Measurements from ENCODE around the gene ORC6.

ORC6 gene

DNA sequence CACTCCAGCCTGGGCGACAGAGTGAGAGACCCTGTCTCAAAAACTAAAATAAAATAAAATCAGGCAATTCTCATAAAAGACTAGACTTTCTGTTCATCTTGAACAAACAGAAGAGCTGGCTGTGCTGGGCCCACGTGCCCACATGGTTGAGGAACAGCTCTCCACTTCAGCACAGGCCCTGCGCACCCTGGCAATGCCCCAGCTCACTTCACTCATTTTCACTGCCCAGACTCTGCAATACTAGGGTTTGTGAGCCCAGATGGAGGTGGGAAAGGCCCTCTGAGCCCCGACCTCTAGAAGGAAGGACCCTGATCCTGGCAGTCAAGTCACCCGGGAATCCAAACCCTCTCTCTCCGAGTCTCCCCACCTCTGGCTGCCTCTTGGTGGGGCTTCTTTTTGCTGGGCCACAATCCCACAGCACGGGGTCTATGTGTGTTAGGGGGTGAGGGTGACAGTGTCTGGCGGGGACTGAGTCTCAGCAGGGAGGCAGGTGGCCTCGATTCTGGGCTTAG lies 43.9 kb downstream of the ORC6 start:
- DNase-seq = no peak

DNA sequence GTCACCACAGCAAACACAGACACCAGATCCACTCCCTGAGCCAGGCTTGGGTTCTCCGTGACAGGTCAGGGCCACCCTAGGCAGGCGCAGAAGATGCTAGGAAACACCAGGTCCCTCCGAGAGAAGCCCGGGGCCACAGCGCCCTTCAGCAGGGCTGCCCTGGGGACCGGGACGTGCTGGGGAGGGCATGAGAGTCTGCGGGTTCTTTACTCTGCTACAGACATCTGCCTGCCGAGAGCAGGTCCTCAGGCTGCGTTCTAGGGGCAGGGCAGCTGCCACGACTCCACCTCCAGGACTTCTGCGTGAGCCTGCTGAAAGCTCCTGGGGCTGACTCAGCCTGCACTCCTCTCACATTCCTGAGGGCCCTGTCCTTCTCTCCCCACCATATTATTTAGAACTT lies 47.2 kb downstream of the ORC6 start:
- no peak for DNase-seq

DNA sequence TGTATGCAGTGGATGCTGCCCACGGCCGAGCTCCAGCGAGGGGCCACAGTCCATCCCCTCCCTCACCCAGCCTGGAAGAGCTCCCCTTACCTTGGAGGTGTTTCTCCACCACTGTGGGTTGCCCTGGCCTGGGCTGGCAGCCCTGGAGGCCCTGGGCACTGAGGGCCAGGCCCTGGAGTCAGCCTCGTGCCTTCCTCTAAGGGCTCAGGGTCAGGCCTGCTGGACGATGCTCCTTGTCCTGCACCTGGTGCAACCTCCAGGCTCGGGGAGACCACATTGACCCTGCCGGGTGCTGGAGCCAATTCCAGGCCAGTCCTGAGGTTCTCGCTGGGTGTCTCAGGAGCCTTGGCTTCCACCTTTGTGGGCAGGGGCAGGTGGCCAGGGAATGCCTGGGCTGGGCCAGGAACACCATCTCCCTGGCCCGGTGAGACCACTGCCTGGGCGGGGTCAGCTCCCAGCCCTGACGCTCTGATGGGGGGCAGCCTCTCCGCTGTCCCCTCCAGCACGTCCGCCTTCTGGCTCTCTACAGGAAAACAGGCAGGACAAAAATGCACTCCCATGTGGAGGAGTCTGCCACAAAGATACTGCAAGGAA lies 48.3 kb downstream of the ORC6 start:
- DNase-seq = no peak

DNA sequence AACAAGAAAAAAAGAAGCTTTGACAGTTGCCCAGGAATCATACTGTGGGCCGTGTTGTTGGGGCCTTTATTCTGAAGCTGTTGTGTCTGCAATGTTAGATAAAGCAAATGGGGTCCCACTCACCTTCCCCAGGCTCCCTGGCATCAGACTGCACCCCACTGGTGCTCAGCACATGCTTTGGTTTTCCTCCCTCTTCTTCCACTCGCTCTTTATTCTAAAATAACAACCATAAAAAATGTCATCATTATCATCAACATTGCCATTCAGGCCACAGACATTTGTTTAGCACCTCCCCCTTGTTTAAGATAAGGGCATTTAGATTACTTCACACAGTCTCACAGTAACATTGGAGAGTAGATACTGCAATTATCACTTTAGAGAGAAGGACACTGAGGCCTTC lies 50.5 kb downstream of the ORC6 start:
- no peak for DNase-seq

DNA sequence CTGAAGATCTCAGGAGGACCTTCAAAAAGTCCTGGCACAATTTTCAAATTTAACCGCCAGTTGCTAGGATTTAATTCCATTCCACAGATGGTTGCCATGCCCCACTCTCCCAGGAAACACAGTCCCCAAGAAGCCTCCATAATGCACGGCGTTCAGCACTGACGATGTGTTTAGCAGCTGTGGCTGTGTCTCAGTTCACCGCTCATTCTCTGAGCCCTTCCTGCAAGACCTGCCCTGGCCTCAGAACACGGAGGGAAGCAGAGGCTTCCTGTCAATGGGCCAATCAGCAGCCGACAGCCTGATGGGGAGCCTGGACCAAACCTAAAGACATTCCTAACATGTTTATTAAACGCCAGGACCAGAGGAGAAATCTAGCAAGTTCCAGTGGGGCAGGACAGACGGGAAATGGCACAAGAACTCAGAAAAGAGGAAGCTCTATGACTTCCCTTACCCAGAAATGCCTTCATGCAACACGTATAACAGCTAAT lies 53.8 kb downstream of the ORC6 start:
- DNase-seq = no peak

DNA sequence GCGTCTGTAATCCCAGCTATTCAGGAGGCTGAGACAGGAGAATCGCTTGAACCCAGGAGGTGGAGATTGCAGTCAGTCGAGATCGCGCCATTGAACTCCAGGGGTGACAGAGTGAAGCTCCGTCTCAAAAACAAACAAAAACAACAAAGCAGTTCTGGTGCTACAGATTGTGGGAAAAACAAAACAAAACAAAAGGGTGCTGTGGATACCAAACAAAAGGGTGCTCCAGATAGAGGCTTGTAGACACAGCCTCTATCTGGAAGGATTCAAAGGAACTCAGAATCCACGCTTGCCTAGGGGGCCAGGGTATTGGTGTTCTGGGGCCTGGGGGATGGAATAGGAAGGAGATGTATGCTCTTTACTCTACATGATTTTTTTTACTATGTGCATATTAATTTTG lies 56.2 kb downstream of the ORC6 start:
- DNase-seq = no peak

DNA sequence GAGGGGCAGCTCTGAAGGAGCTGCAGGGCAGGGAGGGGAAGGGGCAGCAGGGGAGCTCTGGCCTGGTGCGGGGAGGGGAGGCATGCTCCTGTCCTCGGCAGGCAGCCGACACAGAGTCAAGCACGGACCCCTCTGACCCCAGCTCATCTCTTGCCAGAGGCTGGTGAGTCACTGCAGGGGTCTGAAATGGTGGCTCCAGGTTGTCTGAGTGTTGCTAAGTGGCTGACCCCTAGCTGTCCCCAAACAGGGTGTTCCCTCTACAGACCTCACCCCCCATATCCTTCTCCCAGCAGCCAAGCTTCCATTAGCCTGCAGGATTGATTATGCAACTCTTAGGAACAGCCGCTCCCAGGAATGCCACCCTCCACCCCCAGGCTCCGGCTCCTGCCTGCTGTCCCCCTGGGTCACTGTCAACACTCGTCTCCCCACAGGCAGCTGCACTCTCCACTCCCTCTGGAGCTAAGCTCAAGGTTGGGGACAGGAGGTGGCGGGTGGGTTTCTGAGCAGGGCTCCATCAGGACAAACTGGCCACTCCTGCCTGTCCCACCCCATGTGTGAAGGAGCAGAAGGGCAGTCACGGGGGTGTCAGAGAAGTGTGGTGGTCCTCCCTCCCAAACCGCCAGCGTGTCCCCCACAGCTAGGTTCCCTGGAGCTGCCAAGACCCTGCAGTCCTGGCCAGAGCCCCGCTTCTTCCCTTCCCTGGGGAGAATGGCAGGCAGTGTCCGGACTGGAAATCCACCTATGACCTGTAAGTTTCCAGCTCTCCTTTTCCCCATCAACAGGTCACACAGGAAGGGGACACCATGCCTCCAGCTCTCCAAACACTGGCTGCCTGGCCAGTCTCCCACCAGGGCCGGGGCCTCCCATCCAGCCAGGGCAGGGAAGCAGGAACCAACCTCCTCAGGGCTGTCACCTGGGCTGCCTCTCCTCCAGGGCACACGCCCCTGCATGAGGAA lies 57.6 kb downstream of the ORC6 start:
- DNase-seq = no peak

Data from DMS79 (cell line).